ENCODE measurements around the gene CALHM6. TPM values are rescaled to one million over a fixed set of nuclear protein-coding genes. Genes with fewer than 3 reads are reported as not detected.

CALHM6 gene
- total and polyA plus RNA-seq, 2 of the 8 experiments (the other 6 are each of a cell fraction or from before 2014, with no cell fraction given): 0.93 to 1.8 TPM

DNA sequence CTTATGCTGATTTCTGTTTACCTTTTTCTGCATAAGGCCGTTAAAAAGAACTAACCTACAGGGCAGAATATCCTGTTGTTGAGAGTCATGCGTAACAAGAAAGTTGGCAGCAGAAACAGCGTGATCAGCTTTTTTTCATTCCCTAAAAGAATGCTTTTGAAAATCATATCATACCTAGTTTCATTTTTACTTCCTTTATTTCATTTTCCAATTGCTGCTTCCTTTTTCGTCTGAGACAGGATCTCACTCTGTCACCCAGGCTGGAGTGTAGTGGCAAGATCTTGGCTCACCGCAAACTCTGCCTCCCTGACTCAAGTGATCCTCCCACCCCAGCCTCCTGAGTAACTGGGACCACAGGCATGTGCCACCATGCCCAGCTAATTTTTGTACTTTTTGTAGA is 4.1 kb downstream of the CALHM6 start:
- H3K27me3 ChIP-seq (replicated peaks in 1 of 4; ENCODE audit: control insufficient read depth in 3 of 4, extremely low read depth in 1 of 4, insufficient read depth in 3 of 4, low read length in 3 of 4): peaks cover 8 to 33% (median 25%) of the 10 kb centered on the region in 4 experiments
- no peak overlapping the region for H3K56ac ChIP-seq (replicated peaks; ENCODE audit: insufficient read length, low read depth, low read length)
- ChIA-PET CTCF (ENCODE audit: partially characterized antibody) (interaction anchor here (1.1 to 1.8 kb wide), 2 partner anchors 8 to 14 kb away, joined by 3 to 7 read pairs; no protein-coding TSS in a partner anchor), POLR2A (ENCODE audit: partially characterized antibody) (no interaction called here)
- no peak overlapping the region for H2BK20ac ChIP-seq (ENCODE audit: low read length)
- H3K9ac ChIP-seq (replicated peaks in 1 of 4; ENCODE audit: extremely low read depth in 1 of 4, low read depth in 3 of 4, low read length in 3 of 4): no peak overlapping the region
- no peak overlapping the region for H4K8ac ChIP-seq (ENCODE audit: extremely low read depth, insufficient read depth, low read length)
- H3K4me1 ChIP-seq (replicated peaks in 1 of 4; ENCODE audit: control insufficient read depth in 3 of 4, insufficient read depth in 4 of 4, low read length in 3 of 4): peaks cover 3 to 4% (median 3%) of the 10 kb centered on the region in 4 experiments
- no peaks in the 10 kb centered on the region for H3K79me1 ChIP-seq (ENCODE audit: low read depth, low read length)
- H2AFZ ChIP-seq (ENCODE audit: low read length): no peak overlapping the region
- H3K27ac ChIP-seq (ENCODE audit: low read depth, low read length): no peak overlapping the region
- H3K9me3 ChIP-seq (ENCODE audit: insufficient read depth in 2 of 2, low read depth in 1 of 2, low read length in 1 of 2): no peaks in the 10 kb centered on the region
- no peak overlapping the region for H4K5ac ChIP-seq (ENCODE audit: insufficient read length, low read depth, low read length)
- H3K18ac ChIP-seq (ENCODE audit: extremely low read depth, low read length): no peak overlapping the region
- peaks cover 4% of the 10 kb centered on the region; the same call in 1 of the 2 replicates for H3K23me2 ChIP-seq (ENCODE audit: low read depth, low read length)
- H4K20me1 ChIP-seq (replicated peaks in 1 of 2; ENCODE audit: control insufficient read depth in 1 of 2, insufficient read depth in 2 of 2, low read length in 2 of 2): no peaks in the 10 kb centered on the region
- H3K4me2 ChIP-seq (ENCODE audit: insufficient read depth in 1 of 2, low read depth in 2 of 2, low read length in 2 of 2): no peak overlapping the region
- WGBS, 2 experiments (ENCODE audit: extremely low coverage in 1 of 2, insufficient coverage in 1 of 2, insufficient read length in 1 of 2, insufficient replicate concordance in 2 of 2, low coverage in 1 of 2, low lambda C conversion rate in 2 of 2, missing lambda C conversion rate in 1 of 2): 84% methylated on average over 5 of the region's 5 CpGs; no CpG with 5 or more reads in 1 of the 2 experiments
- H4K91ac ChIP-seq (replicated peaks; ENCODE audit: insufficient read length, low read length): no peak overlapping the region
- H2BK15ac ChIP-seq (ENCODE audit: low read length): no peak overlapping the region
- H2BK5ac ChIP-seq (ENCODE audit: low read depth, low read length): no peak overlapping the region
- no peaks in the 10 kb centered on the region for H3K79me2 ChIP-seq (ENCODE audit: control insufficient read depth in 1 of 2, insufficient read depth in 2 of 2, low read length in 2 of 2)
- no peaks in the 10 kb centered on the region for H3K36me3 ChIP-seq (ENCODE audit: control insufficient read depth in 2 of 4, insufficient read depth in 4 of 4, low read length in 3 of 4)
- no peak overlapping the region for H3K4ac ChIP-seq (replicated peaks; ENCODE audit: insufficient read length, low read depth, low read length)
- DNase-seq (ENCODE audit: low read depth in 1 of 2, low spot score in 2 of 2) (no peak), FAIRE-seq (no peak)
- no peak overlapping the region for H2BK120ac ChIP-seq (replicated peaks; ENCODE audit: low read depth, low read length)
- H2BK12ac ChIP-seq (ENCODE audit: low read depth, low read length): no peak overlapping the region
- TF ChIP-seq, protein P1, sequence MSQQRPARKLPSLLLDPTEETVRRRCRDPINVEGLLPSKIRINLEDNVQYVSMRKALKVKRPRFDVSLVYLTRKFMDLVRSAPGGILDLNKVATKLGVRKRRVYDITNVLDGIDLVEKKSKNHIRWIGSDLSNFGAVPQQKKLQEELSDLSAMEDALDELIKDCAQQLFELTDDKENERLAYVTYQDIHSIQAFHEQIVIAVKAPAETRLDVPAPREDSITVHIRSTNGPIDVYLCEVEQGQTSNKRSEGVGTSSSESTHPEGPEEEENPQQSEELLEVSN (IDR thresholded peaks at IDR 0.05): no peak
- no peak for TF ChIP-seq SRF (IDR thresholded peaks at IDR 0.05; ENCODE audit: low read depth, low read length)
- TF ChIP-seq CTBP2 (IDR thresholded peaks at IDR 0.05; ENCODE audit: borderline replicate concordance, insufficient read depth, insufficient read length, low read length): no peak
- TF ChIP-seq SAP30 (IDR thresholded peaks at IDR 0.05; ENCODE audit: insufficient read depth, insufficient replicate concordance, low read length): no peak
- no peak for TF ChIP-seq PHF8 (conservative IDR thresholded peaks at IDR 0.05; ENCODE audit: low read depth, low read length)
- TF ChIP-seq TAF1 (IDR thresholded peaks at IDR 0.05; ENCODE audit: low read depth, low read length): no peak
- TF ChIP-seq KDM4A (IDR thresholded peaks at IDR 0.05; ENCODE audit: low read depth, low read length, severe bottlenecking): no peak
- no peak for TF ChIP-seq KDM1A (IDR thresholded peaks at IDR 0.05; ENCODE audit: borderline replicate concordance, low read length)
- TF ChIP-seq GTF2F1 (IDR thresholded peaks at IDR 0.05; ENCODE audit: borderline replicate concordance, low read depth, low read length): no peak
- TF ChIP-seq KDM5A (IDR thresholded peaks at IDR 0.05; ENCODE audit: low read length): no peak
- TF ChIP-seq, protein P2, sequence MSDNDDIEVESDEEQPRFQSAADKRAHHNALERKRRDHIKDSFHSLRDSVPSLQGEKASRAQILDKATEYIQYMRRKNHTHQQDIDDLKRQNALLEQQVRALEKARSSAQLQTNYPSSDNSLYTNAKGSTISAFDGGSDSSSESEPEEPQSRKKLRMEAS (IDR thresholded peaks at IDR 0.05): no peak
- no peak overlapping the region for H3K23ac ChIP-seq (ENCODE audit: insufficient read length)
- no peak overlapping the region for H3K14ac ChIP-seq (ENCODE audit: insufficient read length)
- no peak overlapping the region for H3K4me3 ChIP-seq (ENCODE audit: extremely low read depth in 1 of 4, insufficient read depth in 2 of 4, low read depth in 3 of 4, low read length in 4 of 4)
- no peak overlapping the region for H2AK5ac ChIP-seq (ENCODE audit: low read depth, low read length)

Data from H1 (cell line).